Activated CD4-positive, alpha-beta T cell treated with anti-CD3 and anti-CD28 coated beads, Interleukin-2, amount 50 U/mL, for 24 hours (primary cell): ENCODE measurements around the gene TNIK.
"Not testable (repeated sequence)": the region's sequence is repeated elsewhere in the genome, so short reads cannot be mapped to it uniquely, and the experiment has no call there.

Source experiments
- DNase-seq, 2 donors: peaks; one replicate each; pipeline ENCODE4 v3.0.0-alpha.2; 2020; ENCODE audit warnings: low read depth in 1 of 2, low spot score in 1 of 2

The TNIK gene

DNA sequence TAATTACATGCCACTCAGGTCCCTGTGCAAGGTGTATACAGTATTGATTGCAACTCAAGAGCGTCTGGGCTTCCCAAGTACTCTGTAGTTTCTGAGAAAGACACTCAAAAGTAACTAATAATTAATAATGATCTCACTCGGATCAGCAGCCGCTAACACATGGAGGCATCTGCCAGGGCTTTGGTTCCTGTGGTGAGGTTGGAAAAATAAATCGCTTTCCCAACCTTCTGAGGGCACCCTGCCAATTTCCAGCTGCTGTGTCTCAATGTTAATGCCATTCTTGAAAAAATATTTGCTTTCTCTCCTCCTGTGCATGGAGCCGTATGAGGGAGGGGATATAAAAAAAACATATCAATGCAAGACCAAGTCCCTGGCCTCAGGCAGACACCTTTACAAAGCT, 317.2 kb downstream of the TNIK start:
- DNase-seq: no peak

DNA sequence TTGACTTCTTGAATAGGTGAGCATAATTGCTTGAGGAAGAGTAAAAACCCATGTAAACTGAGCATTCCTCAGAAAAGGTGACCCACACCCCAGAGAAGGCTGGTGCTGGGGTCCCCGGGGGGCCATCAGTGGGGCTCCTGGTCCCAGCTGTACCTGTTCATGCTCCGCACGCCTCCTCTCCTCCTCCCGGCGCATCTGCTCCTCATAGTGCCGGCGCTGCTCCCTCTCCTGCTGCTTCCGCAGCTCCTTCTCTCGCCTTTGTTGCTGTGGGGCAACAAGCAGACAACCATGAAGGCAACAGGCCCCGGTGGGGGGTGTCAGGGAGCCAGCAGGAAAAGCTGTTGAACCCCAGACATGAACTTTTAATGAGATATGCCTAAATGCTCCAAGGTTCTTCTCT, 320.0 kb downstream of the TNIK start:
- DNase-seq: no peak

DNA sequence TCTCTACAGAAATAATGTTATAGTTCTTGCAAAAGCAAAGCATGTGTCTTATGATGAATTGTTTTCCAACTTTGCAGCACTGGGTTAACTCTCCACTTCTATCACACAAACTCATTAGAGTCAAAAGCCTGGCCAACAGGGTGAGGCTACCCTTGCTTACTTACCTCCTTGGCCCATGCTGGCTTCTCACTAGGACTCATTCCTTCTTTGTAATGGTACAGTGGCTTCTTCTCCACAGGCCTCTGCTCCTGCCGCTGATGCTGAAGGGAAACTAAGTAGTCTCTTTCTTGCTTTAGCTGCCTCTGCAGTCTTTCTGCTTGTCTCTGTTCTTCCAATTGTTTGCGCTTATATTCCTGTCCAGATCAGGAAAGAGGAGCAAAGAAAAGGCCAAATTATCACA, 322.2 kb downstream of the TNIK start:
- DNase-seq: no peak

DNA sequence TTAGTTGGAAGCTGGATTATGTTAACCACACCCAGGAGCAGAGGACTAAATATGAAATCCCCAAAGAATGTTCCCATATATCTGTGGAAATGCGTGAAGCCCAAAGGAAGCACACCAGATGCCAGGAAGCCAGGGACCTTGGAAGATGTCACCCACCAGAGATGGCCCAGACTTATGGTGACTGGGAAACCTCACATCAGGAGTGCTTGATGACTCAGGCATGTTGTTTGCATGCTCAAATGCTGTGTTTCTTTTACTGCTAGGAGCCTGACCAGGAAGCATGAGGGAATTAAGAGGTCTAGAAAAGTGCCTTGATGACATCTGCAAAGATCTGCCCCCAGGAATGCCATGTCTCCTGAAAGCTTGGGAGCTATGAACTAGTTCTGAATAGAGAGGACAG, 324.7 kb downstream of the TNIK start:
- no peak for DNase-seq

DNA sequence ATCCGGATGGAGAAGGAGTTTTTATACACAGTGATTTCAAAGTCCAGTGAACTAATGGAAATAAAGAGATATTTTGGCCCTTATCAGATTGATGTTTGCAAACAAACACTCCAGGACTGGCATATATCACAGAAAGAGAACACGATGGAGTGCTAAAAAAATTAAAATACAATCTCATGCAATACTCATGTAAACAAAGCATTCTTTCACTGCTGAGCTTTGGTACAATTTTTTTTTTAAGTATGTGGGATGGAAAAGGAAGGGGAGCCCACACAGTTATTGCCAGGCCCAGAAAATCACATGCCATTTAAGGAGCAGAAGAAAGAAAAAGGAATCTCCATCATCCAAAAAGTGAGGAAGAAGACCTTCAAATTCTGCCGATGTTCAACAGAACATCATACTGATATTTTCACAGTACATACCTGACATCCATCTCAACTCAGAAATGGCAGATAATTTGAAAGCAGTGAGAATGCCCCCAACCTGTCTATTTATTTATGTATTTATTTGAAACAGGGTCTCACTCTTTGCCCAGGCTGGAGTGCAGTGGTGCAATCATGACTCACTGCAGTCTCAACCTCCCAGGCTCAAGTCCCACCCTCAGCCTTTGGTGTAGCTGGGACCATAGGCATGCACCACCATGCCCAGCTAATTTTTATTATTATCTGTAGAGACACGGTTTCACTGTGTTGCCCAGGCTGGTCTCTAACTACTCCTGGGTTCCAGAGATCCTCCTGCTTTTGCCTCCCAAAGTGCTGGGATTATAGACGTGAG, 326.2 kb downstream of the TNIK start:
- DNase-seq: no peak

DNA sequence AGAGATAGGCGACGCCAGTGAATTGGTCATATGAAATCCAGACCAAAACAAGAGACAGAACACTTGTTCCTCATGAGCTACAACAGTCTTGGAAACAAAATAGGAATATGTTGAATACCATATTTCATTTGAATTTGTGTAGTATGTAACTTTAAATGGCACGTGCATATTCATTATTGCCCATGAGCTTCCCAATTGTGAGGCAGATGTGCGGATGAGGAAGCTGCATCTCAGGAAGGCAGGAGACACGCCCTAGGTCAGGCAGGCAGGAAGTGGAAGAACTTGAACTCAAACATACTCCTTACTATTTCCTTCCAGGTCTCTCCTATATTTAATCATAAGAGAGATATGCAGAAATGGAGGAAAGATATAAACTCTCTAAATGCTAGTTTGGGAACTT, 326.9 kb downstream of the TNIK start:
- DNase-seq: no peak

DNA sequence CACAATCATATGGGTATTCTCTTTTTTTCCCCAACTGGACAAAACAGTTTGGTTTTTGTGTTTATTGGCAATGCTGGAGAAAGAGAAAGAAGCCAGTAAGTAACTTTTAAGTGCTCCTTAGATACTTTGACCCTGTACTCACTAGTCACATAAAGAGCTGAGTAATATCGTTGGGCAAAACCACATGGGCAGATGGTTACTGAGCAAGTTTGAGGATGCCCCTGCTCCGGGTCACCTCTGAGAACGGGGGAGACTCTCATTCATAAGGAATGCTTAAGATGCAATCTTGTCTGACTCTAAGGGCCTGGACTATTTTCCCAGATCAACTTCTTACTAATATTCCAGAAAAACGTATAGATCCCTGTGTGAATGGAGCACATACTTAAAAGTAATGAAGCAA, 327.3 kb downstream of the TNIK start:
- no peak for DNase-seq

DNA sequence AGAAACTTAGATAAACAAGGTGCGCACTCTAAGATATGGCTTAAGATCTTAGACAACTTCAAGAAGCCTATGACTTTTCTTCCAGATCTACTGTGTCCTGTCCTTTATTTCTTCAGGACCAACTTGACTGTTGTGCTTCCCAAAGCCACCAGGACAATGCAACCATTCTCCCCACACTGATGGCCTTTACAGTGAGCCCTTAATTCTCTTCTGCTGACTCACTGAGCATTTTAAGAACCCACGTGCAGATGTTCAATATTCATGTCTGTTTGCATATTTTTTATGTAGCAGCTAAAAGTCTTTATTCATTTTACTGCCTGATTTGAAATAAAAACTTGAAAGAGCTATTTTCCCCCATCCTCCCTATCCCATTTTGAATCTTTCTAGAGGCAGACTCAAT, 330.4 kb downstream of the TNIK start:
- no peak for DNase-seq

DNA sequence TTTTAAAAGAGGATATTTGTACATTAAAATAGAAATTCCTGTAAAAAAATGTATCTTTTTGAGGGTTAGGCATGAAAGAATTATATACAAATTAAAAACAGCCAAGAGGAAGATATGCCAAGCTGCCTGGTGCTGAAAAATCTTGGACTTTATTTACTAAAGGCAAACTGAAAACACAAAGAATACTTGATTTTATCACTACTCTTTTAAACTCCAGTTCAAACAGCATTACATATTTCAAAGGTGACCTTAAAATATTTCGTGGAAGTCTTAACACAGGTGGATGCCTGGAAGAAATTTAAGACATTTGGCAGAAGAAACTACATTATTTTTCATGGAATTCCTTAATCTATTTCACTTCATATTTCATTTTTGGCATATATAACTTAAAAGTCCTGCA, 332.6 kb downstream of the TNIK start:
- DNase-seq: no peak

DNA sequence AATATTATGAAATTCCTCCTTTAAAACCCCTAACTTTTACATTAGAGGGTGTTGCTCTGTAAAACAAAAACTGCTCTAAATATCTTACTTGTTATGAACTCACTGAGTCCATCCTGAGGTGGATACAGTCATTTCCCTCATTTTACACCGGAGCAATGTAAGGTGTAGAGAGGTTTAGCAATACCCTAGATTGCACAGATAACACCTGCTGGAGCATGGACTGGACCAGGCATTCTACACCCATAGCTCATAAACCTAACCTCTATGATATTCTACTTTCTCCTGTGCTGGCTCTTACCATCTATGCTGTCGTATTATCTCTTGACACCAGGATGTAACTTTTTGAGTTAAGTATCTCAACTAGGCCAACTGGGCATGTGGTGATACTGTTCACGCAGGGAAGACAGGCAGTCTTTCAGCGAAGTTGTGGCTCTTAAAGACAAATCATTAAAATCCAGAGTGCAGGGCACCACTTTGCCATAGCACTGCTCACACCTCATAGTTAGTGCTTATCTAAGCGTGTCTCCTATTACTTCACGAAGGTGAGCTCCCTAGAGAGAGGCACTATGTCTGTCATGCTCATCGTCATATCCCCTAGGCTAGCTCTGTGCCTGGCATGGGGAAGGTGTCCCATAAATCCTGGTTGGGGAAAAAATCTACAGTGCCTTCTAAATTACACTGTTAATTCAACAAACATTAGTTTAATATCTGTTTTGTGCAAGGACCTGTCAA, 333.6 kb downstream of the TNIK start:
- DNase-seq: no peak

DNA sequence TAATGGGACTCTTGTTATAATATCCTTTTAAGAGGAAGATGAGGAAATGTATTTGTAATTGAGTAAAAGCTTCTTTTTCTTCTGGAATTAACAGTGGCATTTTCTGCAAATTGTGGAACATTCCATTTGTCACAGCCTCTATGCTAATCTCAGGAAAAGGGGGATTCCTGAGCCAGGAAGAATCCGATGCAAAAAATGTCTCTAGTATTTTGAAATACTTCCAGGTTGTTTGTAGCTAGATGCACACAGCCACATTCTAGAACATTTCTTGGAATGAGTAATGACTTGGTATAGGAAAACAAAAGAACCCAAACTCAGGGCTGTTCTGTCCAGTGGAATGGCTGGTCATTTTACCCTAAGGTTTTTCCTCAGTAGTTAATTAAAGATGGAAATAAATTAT, 335.2 kb downstream of the TNIK start:
- DNase-seq: no peak

DNA sequence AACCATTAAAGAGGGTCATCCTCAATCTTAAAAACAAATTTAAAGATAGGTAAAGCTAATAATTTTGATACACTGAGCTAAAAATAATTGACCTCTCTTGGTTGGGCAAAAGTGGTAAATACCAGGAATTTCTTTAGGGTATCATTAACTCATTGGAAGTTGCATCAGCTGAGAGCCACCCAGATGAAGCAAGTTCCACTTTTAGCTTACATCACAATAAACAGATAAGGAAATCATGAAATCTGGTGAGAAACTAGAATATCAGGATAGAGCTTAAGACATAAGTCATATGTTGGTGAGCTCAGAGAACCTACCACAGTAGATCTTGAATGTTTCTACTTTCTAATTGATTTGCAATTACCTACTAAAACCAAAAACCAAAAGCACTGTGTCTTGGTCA, 336.3 kb downstream of the TNIK start:
- DNase-seq: no peak

DNA sequence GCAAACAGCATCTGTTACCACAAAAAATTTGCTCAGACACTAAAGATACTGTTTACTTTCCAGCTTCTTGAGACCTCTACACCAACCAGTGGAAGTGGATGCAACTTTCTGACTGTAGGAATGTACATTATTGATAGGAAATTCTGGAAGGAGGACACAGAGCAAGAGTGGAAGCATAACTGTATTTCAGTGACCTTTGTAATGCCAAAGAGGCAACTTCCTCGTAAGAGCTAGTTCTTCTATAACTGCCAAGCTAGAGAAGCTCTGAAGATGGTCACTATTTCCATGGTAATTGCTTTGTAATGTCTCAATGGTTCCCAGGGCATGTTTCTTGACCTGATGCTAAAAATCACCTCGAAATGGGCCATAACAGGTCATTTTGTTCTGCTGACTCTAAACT, 337.3 kb downstream of the TNIK start:
- no peak for DNase-seq

DNA sequence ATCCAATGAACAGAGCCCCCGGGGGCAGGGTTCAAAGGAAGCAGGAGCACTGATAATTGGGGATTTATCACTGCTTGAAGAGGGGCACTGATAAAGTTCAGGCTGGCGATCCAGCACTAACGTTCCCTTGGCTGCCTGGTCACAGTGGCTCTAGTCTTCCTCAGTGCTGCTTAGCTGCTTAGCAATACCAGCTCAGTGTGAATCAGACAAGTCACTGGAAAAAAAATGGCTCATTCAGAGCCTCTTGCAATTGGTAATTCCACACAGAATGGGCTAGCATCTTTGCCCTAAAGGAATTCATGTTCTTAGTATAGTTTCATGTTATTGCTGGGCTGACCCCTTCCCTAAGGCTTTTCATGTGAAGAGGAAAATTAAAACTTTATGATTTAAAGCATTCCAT, 338.0 kb downstream of the TNIK start:
- no peak for DNase-seq

DNA sequence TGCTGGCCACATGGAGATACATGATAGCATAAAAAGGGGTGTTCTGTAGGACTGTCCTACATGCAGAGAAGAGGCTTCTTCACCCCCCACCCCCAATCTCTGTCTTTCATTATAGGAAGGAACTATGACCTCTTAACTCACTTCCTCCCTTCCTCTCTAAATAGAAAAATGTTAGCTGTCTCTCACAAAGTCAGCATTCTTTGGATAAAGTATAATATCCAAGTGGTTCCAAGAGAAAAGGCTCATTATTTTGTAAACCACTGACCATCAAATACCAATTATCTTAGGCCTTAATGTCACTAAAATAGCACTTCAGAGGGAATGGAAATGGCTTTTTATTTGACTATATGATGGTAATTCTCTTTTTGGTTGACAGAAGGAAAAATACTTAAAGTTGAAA, 338.4 kb downstream of the TNIK start:
- DNase-seq: no peak

DNA sequence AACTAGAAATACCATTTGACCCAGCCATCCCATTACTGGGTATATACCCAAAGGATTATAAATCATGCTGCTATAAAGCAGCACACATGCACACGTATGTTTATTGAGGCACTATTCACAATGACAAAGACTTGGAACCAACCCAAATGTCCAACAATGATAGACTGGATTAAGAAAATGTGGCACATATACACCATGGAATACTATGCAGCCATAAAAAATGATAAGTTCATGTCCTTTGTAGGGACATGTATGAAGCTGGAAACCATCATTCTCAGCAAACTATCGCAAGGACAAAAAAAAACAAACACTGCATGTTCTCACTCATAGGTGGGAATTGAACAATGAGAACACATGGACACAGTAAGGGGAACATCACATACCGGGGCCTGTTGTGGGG, 340.8 kb downstream of the TNIK start:
- not testable (repeated sequence) for DNase-seq

DNA sequence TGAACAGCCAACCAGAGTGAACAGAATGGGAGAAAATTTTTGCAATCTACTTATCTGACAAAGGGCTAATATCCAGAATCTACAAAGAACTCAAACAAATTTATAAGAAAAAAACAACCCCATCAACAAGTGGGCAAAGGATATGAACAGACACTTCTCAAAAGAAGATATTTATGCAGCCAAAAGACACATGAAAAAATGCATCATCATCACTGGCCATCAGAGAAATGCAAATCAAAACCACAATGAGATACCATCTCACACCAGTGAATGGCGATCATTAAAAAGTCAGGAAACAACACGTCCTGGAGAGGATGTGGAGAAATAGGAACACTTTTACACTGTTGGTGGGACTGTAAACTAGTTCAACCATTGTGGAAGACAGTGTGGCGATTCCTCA, 341.2 kb downstream of the TNIK start:
- DNase-seq: not testable (repeated sequence)

DNA sequence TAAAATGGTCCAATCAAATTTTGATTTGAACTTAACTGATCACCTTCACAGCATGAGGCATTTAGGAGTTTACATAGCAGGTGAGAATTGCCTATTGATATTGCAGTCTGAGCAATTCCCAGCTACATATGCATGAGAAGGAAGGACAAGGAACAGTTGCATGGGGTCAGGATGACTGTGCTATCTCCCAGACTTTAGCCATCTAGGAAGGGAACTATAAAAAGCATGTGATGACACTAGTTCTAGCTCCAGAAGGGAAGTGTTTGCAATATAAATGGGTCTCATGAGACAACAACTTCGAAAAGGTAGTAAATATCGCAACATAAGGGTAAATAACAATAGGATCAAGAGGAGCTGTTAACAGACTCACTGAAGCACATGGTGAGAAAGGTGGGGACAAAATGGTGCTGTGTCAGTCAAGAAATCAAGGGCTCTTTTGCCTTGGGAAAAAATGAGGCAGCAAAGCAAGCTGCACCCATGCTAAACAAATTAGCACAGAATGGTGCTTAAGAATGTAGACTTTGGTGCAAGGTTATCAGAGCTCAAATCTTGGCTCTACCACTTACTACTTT, 343.3 kb downstream of the TNIK start:
- no peak for DNase-seq

DNA sequence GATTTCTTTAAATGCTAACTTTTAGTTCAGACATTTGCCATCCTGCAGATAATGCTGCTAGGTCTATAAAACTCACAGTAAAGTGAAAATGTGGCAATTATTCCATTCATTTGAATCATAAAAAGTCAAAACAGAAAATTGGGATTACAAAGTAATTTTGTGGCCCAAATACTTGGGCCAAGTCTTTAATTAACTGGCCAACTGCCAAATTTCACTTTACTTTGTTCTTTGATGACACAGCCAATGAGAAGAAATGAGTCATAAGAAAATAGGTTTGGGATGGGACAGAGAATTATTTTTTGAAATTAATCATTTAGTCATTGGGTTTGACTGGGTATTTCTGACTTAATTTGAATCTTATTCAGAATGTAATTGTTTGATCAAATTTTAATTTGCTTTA, 343.8 kb downstream of the TNIK start:
- no peak for DNase-seq

DNA sequence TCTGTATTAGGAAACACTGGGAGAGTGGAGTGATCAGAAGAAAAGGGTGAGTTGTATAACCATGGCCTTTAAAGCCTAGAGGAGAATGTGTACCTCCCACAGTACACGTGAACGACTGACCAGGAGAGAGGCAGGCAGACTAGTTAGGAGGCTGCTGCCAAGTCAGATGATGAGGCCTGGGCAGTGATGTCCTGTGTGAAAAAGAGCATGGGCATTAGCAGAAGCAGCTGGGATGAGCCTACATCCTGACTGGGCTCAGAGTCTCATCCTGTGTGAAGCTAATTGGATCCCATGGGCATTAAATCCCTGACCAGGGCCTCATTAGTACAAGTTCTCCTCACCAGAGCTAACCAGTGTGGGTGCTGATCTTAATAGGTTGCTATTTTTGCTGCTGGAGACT, 344.5 kb downstream of the TNIK start:
- no peak for DNase-seq

DNA sequence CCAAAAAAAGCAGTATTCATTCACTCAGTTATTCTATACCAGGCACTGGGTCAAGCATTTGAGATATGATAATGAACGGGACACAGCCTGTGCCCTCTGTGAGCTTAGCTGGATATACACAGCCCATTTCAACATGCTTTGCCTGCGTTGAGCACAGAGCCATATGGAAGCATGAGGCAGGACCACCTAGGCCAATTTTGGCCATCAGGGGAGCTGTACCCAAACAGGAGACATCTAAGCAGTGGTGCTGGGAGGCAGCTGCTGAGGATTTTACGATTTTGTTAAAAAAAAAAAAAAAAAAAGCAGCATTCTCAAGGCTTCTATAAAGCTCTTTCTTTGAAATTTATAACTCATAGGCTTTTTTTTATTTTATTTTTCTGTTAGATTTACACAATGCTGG, 346.5 kb downstream of the TNIK start:
- no peak for DNase-seq

DNA sequence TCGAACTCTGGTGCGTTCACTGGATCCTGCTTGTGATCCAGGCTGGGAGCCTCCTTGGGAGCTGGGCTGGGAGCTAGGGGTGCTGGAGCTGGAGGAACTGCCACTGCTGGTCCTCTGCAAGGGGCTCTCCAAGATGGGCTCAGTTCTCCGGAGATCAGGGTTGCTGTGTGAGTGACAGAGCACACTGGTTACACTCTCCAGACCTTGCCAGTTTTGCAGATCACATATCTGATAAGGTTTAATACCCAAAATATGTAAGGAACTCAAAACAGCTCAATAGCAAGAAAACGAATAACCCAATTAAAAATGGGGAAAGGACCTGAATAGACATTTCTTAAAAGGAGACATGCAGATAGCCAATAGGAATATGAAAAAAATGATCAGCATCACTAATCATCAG, 349.5 kb downstream of the TNIK start:
- no peak for DNase-seq

DNA sequence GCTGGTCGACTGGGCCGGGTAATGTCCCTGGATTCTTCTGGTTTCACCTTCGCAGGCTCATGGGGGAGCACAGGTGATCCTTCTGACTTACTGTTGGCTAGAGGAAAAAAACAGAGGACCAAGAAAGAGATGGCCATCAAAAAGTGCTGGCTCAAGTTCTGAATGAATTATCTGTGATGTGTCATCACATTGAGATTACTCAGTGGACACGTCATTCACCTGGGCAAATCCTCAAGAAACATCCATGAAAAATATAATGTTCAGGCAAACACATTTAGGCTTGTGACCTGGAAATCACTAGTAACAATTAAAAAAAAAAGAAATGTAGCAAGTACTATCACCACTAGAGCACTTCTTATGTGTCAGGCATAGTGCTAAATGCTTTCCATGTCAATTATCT, 352.1 kb downstream of the TNIK start:
- no peak for DNase-seq
